Smooth muscle cell (in vitro differentiated cells): ENCODE measurements around the gene HOTAIR. TPM values are rescaled to one million over a fixed set of nuclear protein-coding genes. Genes with fewer than 3 reads are reported as not detected.

Source experiments
- DNase-seq: peaks from one replicate; lab custom pipeline; 2025; ENCODE audit not compliant: unreplicated experiment; lab: John Stamatoyannopoulos, UW
- H2AFZ ChIP-seq: fragments of 200-600 bp; sonication (generic); 2 replicates; pipeline ENCODE4 v1.6.0; 2016; ENCODE audit warnings: antibody characterized with exemption, low read depth, mild to moderate bottlenecking
- H3F3A ChIP-seq: fragments of 200-600 bp; sonication (generic); 2 replicates; pipeline ENCODE4 v1.6.0; 2017; ENCODE audit warnings: antibody characterized with exemption, low read depth
- H3K27ac ChIP-seq: fragments of 200-600 bp; sonication (generic); 2 replicates; pipeline ENCODE4 v1.5.1; 2016; ENCODE audit warnings: low read depth, mild to moderate bottlenecking
- H3K27me3 ChIP-seq: fragments of 200-600 bp; sonication (generic); 2 replicates; pipeline ENCODE4 v1.6.1; 2016; ENCODE audit warnings: low read depth, mild to moderate bottlenecking
- H3K36me3 ChIP-seq: fragments of 200-600 bp; sonication (generic); 2 replicates; pipeline ENCODE4 v1.5.1; 2016; ENCODE audit warnings: low read depth
- H3K4me1 ChIP-seq: fragments of 200-600 bp; sonication (generic); 2 replicates; pipeline ENCODE4 v1.5.1; 2016; ENCODE audit warnings: low read depth
- H3K4me2 ChIP-seq: fragments of 200-600 bp; sonication (generic); 2 replicates; pipeline ENCODE4 v1.6.0; 2016; ENCODE audit warnings: mild to moderate bottlenecking
- H3K4me3 ChIP-seq: fragments of 200-600 bp; sonication (generic); 2 replicates; pipeline ENCODE4 v1.5.1; 2016; ENCODE audit warnings: mild to moderate bottlenecking
- H3K79me2 ChIP-seq: fragments of 200-600 bp; sonication (generic); 2 replicates; pipeline ENCODE4 v1.6.0; 2016; ENCODE audit warnings: low read depth, mild to moderate bottlenecking
- H3K9ac ChIP-seq: fragments of 200-600 bp; sonication (generic); 2 replicates; pipeline ENCODE4 v1.6.0; 2016; ENCODE audit warnings: low read depth
- H3K9me3 ChIP-seq: fragments of 200-600 bp; sonication (generic); replicated peaks from 2 replicates; pipeline ENCODE4 v1.5.1; 2016; ENCODE audit warnings: low read depth
- H4K20me1 ChIP-seq: fragments of 200-600 bp; sonication (generic); 2 replicates; pipeline ENCODE4 v1.6.0; 2016; ENCODE audit warnings: low read depth
- CTCF ChIP-seq: fragments of 200-600 bp; sonication (generic); IDR thresholded peaks from 2 replicates; pipeline ENCODE4 v1.5.1; 2017; ENCODE audit warnings: borderline replicate concordance, mild to moderate bottlenecking, antibody characterized with exemption; ENCODE audit not compliant: insufficient read depth, poor library complexity, severe bottlenecking
- WGBS: methylation state at CpG from one replicate; pipeline ENCODE4 v1.1.7; 2016; ENCODE audit warnings: low lambda C conversion rate; 5-methylcytosine and 5-hydroxymethylcytosine counted together
- polyA plus RNA-seq: library from polyadenylated mRNA; unstranded; fragments of >200 nt; fragmentation: Nextera tagmentation; extraction: Ambion mirVana; gene quantifications from 2 replicates; pipeline ENCODE4 v1.2.1, GENCODE V29; 2016
- total RNA-seq: library from RNA; depleted of rRNA; stranded (reverse); fragments of >200 nt; gene quantifications from 2 replicates; pipeline ENCODE4 v1.2.3, GENCODE V29; 2014

The HOTAIR gene
- total and polyA plus RNA-seq, 2 experiments from 2014 or later = 0.43 TPM; not detected in 1

- Histone ChIP-seq H3K36me3 (no peaks in the 10 kb centered on the region), H2AFZ (no peak overlapping the region), H3K27me3 (peaks cover 100% of the 10 kb centered on the region), H4K20me1 (no peaks in the 10 kb centered on the region), H3K4me3 (no peak overlapping the region), H3K4me1 (no peaks in the 10 kb centered on the region), H3K79me2 (no peaks in the 10 kb centered on the region), H3K9me3 (no peaks in the 10 kb centered on the region), H3F3A (no peaks in the 10 kb centered on the region), H3K27ac (no peak overlapping the region), H3K9ac (no peak overlapping the region), H3K4me2 (no peak overlapping the region)
- no peak for DNase-seq
- no peak for TF ChIP-seq CTCF
- WGBS = 4% methylated on average over 65 of the region's 72 CpGs
Measured at GRCh38 chr12:53961025-53961761, 13.6 kb downstream of the HOTAIR start.

GRCh38 chr12:53960187-53961024 is 14.3 kb downstream of the HOTAIR start:
- Histone ChIP-seq H3K27ac (no peak overlapping the region), H3F3A (no peaks in the 10 kb centered on the region), H2AFZ (no peak overlapping the region), H3K4me3 (no peak overlapping the region), H3K4me2 (no peak overlapping the region), H4K20me1 (no peaks in the 10 kb centered on the region), H3K9me3 (no peaks in the 10 kb centered on the region), H3K4me1 (no peaks in the 10 kb centered on the region), H3K36me3 (no peaks in the 10 kb centered on the region), H3K79me2 (no peaks in the 10 kb centered on the region), H3K9ac (no peak overlapping the region), H3K27me3 (peaks cover 100% of the 10 kb centered on the region)
- TF ChIP-seq CTCF = no peak
- no peak for DNase-seq
- 26% methylated on average over 38 of the region's 39 CpGs for WGBS

- DNase-seq = no peak
Measured at GRCh38 chr12:53959314-53959713, 15.4 kb downstream of the HOTAIR start.

More at GRCh38 chr12:53959314-53959713, 15.4 kb downstream of the HOTAIR start:
- Histone ChIP-seq H3K9me3 (no peaks in the 10 kb centered on the region), H3K27ac (no peak overlapping the region), H3K4me2 (no peak overlapping the region), H3F3A (no peaks in the 10 kb centered on the region), H3K27me3 (peaks cover 100% of the 10 kb centered on the region), H3K4me3 (no peak overlapping the region), H3K36me3 (no peaks in the 10 kb centered on the region), H3K4me1 (no peaks in the 10 kb centered on the region), H3K79me2 (no peaks in the 10 kb centered on the region), H4K20me1 (no peaks in the 10 kb centered on the region), H3K9ac (no peak overlapping the region), H2AFZ (no peak overlapping the region)
- WGBS = 33% methylated on average over 4 of the region's 4 CpGs
- no peak for TF ChIP-seq CTCF
